Skeletal muscle satellite cell (primary cell): ENCODE data around the gene CAPZA1. TPM values are rescaled to one million over a fixed set of nuclear protein-coding genes. Genes with fewer than 3 reads are reported as not detected.

Experiments
- H3K27me3 ChIP-seq: 2 replicates; pipeline ENCODE4 v1.7.0; 2013; ENCODE audit warnings: low read length; ENCODE audit not compliant: control insufficient read depth, insufficient read depth
- H3K36me3 ChIP-seq: 2 replicates; pipeline ENCODE4 v1.7.0; 2013; ENCODE audit warnings: mild to moderate bottlenecking, control low read depth, low read length; ENCODE audit not compliant: insufficient read depth
- H3K4me1 ChIP-seq: 2 replicates; pipeline ENCODE4 v1.7.0; 2013; ENCODE audit warnings: low read length; ENCODE audit not compliant: control insufficient read depth, insufficient read depth
- H3K4me2 ChIP-seq: 2 replicates; pipeline ENCODE4 v1.7.0; 2013; ENCODE audit warnings: mild to moderate bottlenecking, low read length
- H3K4me3 ChIP-seq: 2 replicates; pipeline ENCODE4 v1.7.0; 2013; ENCODE audit warnings: low read length
- H3K9ac ChIP-seq: 2 replicates; pipeline ENCODE4 v1.7.0; 2013; ENCODE audit warnings: mild to moderate bottlenecking, low read depth, low read length, moderate library complexity
- H3K9me3 ChIP-seq: replicated peaks from 2 replicates; pipeline ENCODE4 v1.7.0; 2013; ENCODE audit warnings: mild to moderate bottlenecking, control low read depth, low read length
- total RNA-seq: library from RNA; depleted of rRNA; stranded (reverse); fragments of >200 nt; gene quantifications from 2 replicates; pipeline ENCODE4 v1.2.3, GENCODE V29; 2012; rRNA removed

The CAPZA1 gene
- total RNA-seq: 204 and 209 TPM in 2 replicates

DNA sequence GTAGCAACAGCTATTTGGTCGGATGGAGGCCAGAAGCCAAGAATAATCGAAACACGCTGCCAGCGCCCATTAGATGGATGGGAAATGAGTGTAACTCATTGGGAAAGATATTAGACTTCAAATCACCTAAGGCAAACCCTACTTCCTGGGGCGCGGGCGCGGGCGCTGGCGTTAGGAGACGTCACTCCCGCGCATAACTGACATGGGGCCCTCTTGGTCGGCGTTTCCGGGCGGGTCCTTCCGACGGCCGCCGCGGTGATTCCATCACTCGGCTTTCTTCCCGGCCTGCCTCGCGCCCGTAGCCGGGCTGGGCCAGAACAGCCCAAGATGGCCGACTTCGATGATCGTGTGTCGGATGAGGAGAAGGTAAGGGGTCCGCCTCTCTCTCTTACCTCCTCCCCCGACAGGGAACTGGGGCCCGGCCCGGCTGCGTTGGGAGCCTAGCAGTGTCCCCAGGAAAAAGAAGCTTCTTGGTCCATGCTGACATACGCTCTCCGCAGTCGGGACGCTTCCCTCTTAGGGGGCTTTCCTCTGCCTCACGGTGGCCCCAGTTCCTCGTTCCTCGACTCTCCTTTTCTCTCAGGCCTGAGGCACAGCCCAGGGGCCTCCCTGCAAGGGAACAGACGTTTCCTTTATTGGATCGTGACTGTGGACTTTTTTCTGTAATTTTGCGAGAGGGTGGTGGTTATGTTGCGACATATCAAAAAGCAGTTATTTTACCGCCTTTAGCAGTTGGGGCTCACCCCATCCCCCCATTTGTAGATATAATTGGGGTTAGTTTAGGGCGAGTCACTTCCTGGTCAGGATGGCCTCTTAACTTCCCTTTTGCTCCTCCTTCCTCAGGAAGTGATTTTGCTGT is at the start of gene CAPZA1:
Gene CAPZA1 (plus strand): TSS at position 315 of the 859 bp plus-strand sequence. CDS start 13 bp downstream, at position 328.
- H3K4me3 ChIP-seq: peak within 1 kb of the TSS; percentile 92

DNA sequence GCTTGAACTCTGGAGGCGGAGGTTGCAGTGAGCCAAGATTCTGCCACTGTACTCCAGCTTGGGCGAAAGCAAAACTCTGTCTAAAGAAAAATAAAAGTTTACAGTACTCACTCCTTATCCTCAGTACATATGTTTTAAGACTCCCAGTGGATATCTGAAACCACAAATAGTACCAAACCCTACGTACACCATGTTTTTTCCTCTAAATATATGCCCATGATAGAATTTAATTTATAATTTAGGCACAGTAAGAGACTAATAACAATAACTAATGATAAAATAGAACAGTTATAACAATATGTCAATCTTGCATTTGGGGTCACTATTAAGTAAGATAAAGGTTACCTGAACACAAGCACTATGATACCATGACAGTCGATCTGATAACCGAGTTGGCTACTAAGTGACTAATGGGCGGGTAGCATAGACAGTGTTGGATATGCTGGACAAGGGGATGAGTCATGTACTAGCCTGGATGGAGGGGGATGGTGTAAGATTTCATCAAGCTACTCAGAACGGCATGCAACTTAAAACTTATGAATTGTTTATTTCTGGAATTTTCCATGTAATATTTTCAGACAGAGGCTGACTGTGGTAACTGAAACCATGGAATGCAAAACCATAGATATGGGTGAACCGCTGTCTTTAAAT is 44.4 kb upstream of the CAPZA1 start:
- Histone ChIP-seq H3K9ac (no peak overlapping the region), H3K4me3 (no peak overlapping the region), H3K27me3 (no peaks in the 10 kb centered on the region), H3K9me3 (no peaks in the 10 kb centered on the region), H3K36me3 (peaks cover 28% of the 10 kb centered on the region), H3K4me2 (peak overlapping the region; percentile 32), H3K4me1 (peaks cover 10% of the 10 kb centered on the region)

More for the DNA sequence above, at the start of gene CAPZA1:
- no peaks in the 10 kb centered on the region for H3K36me3 ChIP-seq
- no peaks in the 10 kb centered on the region for H3K27me3 ChIP-seq
- H3K9me3 ChIP-seq: no peaks in the 10 kb centered on the region
- peaks cover 30% of the 10 kb centered on the region for H3K4me1 ChIP-seq
- peak within 1 kb of the TSS; percentile 99 for H3K4me2 ChIP-seq
- peak within 1 kb of the TSS; percentile 100 for H3K9ac ChIP-seq

DNA sequence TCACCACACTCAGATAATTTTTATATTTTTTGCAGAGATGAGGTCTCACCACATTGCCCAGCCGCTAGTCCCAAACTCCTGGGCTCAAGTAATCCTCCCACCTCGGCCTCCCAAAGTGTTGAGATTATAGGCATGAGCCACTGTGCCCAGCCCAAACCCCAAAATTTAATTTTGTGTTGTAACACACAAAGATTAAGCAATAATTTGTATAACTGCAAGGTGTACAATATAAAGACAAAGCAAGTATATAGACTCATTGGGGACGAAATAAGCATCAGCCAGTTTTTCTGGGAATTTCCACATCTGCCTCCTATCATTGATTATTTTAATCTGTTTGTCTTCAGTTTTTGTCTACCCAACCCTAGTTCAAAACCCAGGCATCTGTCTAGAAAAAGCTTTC is 43.4 kb upstream of the CAPZA1 start:
- H3K36me3 ChIP-seq: peaks cover 31% of the 10 kb centered on the region
- H3K9me3 ChIP-seq: no peaks in the 10 kb centered on the region
- no peak overlapping the region for H3K9ac ChIP-seq
- H3K27me3 ChIP-seq: no peaks in the 10 kb centered on the region
- no peak overlapping the region for H3K4me2 ChIP-seq
- peaks cover 10% of the 10 kb centered on the region for H3K4me1 ChIP-seq
- no peak overlapping the region for H3K4me3 ChIP-seq

DNA sequence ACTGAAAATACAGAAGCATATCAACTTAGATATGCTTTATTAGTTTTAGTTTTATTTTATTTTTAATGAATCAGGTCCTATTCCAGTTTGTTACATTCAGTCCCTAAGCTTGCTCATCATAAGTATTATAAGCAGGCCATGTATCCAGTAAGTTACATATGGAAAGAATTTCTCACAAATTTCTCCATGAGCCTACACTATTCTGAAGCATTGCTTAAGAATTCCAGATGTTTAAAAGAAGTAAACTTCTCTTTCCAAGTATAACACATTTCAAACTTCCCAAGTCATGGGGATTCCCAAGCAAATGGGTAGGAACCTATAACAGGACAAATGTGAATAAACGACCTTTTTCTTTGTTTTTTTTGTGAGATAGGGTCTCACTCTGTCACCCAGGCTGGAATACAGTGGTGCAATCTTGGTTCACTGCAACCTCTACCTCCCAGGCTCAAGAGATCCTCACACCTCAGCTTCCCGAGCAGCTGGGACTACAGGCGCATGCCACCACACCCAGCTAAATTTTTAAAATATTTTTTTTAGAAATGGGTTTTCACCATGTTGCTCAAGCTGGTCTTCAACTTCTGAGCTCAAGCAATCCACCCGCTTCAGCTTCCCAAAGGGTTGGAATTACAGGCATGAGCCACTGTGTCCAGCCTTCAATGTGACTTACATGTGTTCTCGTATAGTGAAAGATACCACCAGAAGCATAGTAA is 39.7 kb upstream of the CAPZA1 start:
- Histone ChIP-seq H3K9me3 (no peaks in the 10 kb centered on the region), H3K36me3 (peaks cover 35% of the 10 kb centered on the region), H3K9ac (no peak overlapping the region), H3K4me2 (no peak overlapping the region), H3K4me3 (no peak overlapping the region), H3K27me3 (no peaks in the 10 kb centered on the region), H3K4me1 (peaks cover 10% of the 10 kb centered on the region)

DNA sequence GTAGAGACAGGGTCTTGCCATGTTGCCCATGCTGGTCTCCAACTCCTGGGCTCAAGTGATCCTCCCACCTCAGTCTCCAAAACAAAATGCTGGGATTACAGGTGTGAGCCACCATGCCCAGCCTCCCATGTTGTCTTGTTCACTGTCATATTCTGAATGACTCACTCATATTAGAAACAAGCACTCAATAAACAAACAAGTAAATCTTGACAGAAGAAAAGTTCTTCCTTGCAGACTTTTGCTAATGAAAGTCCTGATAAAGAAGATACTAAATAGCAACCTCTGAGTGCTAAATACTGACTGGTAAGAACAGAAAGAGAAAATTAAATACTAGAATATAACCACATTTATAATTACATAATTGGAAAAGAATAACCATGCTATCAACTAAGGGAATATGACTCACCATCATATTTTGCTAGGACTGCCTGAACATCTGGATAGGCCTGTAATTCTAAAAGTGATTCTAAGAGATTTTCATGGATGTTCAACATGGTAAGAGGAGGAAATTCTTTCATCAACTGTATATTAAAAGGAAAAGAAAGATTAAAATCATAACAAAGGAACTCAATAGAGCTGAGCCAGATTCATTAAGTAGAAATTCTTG is 37.9 kb upstream of the CAPZA1 start:
- H3K9ac ChIP-seq: no peak overlapping the region

DNA sequence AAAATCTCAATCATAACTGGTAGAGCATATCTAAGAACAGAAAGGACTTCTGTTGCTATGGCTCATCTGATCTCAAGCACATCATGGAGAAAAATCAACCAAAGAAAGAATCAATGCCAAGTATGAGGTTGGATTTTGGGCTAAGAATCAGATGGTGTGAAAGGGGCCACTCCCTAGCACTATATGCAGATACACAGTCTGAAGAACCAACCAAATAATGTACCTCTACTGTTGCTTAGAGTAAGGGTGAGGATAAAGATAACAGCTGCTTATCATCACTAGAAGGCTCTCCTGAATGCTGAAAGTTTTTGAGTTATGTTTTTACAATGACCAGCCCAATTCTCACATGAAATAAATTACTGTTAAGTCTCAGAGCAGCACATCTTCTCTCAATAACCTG is 36.3 kb upstream of the CAPZA1 start:
- Histone ChIP-seq H3K4me1 (no peaks in the 10 kb centered on the region), H3K9ac (no peak overlapping the region), H3K27me3 (no peaks in the 10 kb centered on the region), H3K9me3 (no peaks in the 10 kb centered on the region), H3K4me2 (no peak overlapping the region), H3K36me3 (peaks cover 26% of the 10 kb centered on the region), H3K4me3 (no peak overlapping the region)

More for the DNA sequence above, 37.9 kb upstream of the CAPZA1 start:
- Histone ChIP-seq H3K4me1 (no peaks in the 10 kb centered on the region), H3K4me3 (no peak overlapping the region), H3K9me3 (no peaks in the 10 kb centered on the region), H3K27me3 (no peaks in the 10 kb centered on the region), H3K4me2 (no peak overlapping the region), H3K36me3 (peaks cover 29% of the 10 kb centered on the region)

DNA sequence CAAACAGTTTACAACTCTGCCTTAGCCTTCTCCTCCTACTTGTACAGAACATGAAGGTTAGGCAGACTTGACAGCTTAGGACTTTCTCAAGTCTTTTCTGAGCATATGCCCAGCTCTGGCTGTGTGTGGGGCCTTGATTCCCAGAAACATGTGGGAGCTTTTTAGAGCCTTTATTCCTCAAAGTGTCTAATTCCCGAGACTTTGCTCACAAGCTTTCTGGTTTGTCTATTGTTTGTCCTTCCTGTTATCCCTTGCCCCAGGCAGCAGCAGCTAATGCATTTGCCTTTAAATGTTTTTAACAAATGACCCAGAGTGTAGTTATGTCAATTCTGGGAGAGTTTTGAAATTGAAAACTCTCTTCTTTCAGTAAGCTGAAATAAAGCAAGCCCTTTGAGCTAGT is 29.9 kb upstream of the CAPZA1 start:
- Histone ChIP-seq H3K27me3 (no peaks in the 10 kb centered on the region), H3K9me3 (no peaks in the 10 kb centered on the region), H3K4me1 (no peaks in the 10 kb centered on the region), H3K4me2 (no peak overlapping the region), H3K4me3 (no peak overlapping the region), H3K36me3 (peaks cover 22% of the 10 kb centered on the region), H3K9ac (no peak overlapping the region)

DNA sequence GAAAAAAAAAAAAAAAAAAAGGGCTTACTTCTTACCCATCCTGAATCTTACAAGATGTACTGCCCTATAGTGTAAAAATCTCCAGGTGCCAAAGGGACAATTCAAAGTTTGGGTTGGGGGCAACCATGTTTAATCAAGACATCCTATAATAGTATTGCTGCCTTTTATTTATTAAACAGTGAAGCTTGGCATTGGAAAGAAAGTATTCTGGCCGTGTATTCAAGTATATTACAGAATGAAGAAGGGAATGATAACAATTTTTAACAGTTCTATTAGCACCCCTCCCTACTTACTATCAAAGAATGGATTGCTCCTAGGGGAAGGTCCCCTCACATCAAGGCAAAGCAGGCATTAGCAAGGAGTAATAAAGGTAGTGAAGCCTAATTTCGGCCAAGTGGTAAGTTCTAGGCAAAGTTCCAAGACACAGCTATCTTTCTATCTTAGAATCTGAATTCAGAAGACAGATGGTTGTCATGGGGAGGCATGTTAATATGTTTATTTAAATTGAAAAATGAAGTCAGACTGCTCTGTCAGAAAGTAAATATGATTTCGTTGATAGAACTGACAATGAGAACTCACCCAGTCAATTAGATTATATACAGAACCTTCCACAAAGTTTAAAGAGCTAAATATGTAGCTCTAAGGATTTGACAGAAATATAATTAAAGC is 25.3 kb upstream of the CAPZA1 start:
- H3K9ac ChIP-seq: no peak overlapping the region
- no peaks in the 10 kb centered on the region for H3K4me1 ChIP-seq
- H3K9me3 ChIP-seq: no peaks in the 10 kb centered on the region
- H3K4me2 ChIP-seq: no peak overlapping the region
- no peak overlapping the region for H3K4me3 ChIP-seq
- H3K27me3 ChIP-seq: no peaks in the 10 kb centered on the region
- peaks cover 31% of the 10 kb centered on the region for H3K36me3 ChIP-seq

DNA sequence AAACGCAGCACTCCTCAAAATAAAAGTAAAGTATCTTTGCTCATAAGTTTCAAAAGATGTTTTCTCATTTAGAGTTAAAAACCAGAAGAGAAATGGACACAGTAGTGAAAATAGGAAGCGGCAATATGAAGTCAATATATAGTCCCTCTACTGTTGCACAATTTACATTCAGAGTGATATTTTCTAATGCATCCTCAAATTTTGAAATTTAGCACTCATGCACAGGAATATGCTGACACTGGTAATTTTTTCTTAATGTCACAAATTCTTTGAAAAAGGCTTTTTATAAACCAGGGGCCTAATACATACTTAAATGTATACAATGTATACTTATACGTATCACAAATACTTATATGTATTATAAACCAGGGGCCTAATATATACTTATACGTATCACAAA is 20.2 kb upstream of the CAPZA1 start:
- Histone ChIP-seq H3K9ac (no peak overlapping the region), H3K4me1 (no peaks in the 10 kb centered on the region), H3K4me2 (no peak overlapping the region), H3K4me3 (no peak overlapping the region), H3K9me3 (no peaks in the 10 kb centered on the region), H3K36me3 (peaks cover 25% of the 10 kb centered on the region), H3K27me3 (no peaks in the 10 kb centered on the region)

DNA sequence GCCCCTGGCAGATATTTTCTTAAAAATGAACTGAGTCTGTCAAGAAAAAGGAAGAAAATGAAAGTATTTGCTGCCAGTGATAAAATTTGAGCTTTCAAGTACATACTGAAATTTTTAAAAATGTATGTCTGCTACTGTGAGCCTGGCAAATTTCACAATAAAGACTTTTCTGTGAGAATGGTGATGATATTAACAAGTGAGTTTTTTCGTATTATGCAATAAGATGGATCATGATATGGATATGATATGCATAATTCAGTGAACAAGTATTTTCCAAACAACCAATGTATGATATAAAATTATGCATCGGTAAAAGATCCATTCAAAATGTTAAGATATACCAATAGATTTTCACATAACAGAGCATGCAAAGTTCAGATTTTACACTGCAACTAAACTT is 16.6 kb upstream of the CAPZA1 start:
- Histone ChIP-seq H3K36me3 (peaks cover 30% of the 10 kb centered on the region), H3K4me3 (no peak overlapping the region), H3K4me2 (no peak overlapping the region), H3K9me3 (no peaks in the 10 kb centered on the region), H3K27me3 (no peaks in the 10 kb centered on the region), H3K9ac (no peak overlapping the region), H3K4me1 (no peaks in the 10 kb centered on the region)

DNA sequence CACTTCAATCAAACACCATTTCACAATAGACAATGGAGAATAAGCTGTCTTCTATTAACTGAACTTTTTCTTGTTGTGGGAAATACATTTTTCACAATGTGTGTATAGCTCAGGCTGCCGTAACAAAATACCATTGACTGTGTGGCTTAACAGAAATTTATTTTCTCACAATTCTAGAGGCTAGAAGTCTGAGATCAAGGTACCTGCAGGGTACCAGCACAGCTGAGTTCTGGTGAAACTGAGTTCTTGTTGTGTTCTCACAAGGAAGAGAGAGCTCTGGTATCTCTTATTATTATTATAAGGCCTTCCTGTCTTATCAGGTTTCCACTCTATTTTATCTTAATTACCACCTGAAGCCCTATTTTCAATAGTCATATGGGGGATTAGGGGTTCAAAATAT is 16.1 kb upstream of the CAPZA1 start:
- Histone ChIP-seq H3K27me3 (no peaks in the 10 kb centered on the region), H3K36me3 (peaks cover 31% of the 10 kb centered on the region), H3K4me1 (no peaks in the 10 kb centered on the region), H3K9ac (no peak overlapping the region), H3K4me3 (no peak overlapping the region), H3K9me3 (no peaks in the 10 kb centered on the region), H3K4me2 (no peak overlapping the region)
